Measurements from ENCODE around the gene GOLGA8S.
"Not testable (repeated sequence)": the region's sequence is repeated elsewhere in the genome, so short reads cannot be mapped to it uniquely, and the experiment has no call there.

The GOLGA8S gene

DNA sequence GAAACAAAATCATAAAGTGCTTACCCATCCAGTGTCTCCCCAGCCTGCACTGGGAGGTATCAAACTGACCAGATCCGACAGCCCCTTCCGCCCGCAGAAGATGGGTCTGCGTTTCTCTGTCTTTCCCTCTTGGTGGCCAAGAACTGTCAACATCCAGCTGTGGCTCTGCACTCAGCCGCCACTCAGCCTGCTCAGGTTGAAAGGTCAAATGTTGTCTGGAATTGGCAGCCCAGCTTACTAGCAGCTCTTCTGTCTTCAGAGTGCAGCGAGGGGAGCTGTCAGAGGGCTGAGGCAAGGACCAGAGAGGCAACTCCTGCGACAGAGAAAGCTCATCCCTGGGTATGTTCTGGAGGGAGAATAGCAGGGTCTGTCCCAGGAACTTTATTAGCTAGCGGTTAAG, 47.1 kb downstream of the GOLGA8S start:
- no peak overlapping the region for H3K4me3 ChIP-seq (ENCODE audit: low read depth, low read length)
- TF ChIP-seq, protein P1, sequence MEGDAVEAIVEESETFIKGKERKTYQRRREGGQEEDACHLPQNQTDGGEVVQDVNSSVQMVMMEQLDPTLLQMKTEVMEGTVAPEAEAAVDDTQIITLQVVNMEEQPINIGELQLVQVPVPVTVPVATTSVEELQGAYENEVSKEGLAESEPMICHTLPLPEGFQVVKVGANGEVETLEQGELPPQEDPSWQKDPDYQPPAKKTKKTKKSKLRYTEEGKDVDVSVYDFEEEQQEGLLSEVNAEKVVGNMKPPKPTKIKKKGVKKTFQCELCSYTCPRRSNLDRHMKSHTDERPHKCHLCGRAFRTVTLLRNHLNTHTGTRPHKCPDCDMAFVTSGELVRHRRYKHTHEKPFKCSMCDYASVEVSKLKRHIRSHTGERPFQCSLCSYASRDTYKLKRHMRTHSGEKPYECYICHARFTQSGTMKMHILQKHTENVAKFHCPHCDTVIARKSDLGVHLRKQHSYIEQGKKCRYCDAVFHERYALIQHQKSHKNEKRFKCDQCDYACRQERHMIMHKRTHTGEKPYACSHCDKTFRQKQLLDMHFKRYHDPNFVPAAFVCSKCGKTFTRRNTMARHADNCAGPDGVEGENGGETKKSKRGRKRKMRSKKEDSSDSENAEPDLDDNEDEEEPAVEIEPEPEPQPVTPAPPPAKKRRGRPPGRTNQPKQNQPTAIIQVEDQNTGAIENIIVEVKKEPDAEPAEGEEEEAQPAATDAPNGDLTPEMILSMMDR (IDR thresholded peaks at IDR 0.05; ENCODE audit: low read depth, low read length): no peak

GRCh38 chr15:23402140-23402539, 47.6 kb downstream of the GOLGA8S start:
- TF ChIP-seq, protein P1 (IDR thresholded peaks at IDR 0.05; ENCODE audit: low read depth, low read length): no peak

GRCh38 chr15:23402544-23402943, 48.0 kb downstream of the GOLGA8S start:
- no peak overlapping the region for H3K4me3 ChIP-seq (ENCODE audit: low read depth, low read length)
- TF ChIP-seq, protein P1 (IDR thresholded peaks at IDR 0.05; ENCODE audit: low read depth, low read length): no peak

More at GRCh38 chr15:23402140-23402539, 47.6 kb downstream of the GOLGA8S start:
- no peak overlapping the region for H3K4me3 ChIP-seq (ENCODE audit: low read depth, low read length)

- H3K4me3 ChIP-seq (ENCODE audit: low read depth, low read length): no peak overlapping the region
- TF ChIP-seq, protein P1 (IDR thresholded peaks at IDR 0.05; ENCODE audit: low read depth, low read length): no peak
Observed at GRCh38 chr15:23403550-23403949, 49.0 kb downstream of the GOLGA8S start.

DNA sequence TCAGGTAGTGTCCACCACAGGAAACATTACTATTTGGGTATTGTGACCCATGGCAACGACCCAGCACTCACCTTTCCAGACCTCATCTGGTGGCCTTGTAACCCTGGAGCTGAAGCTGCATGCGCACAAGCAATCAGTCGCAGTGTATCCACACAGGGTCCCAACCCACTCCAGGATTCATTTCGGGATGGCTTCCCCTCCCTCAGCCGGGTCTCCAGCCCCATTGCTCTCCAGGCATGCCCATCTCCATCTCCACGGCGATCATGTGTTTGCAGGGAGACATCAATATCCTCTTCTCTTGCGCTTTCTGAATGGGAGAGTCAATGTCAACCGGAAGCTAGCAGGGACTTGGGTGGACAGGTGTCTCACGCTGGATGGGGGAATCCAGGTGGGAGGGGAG, 57.3 kb downstream of the GOLGA8S start:
- TF ChIP-seq, protein P1 (IDR thresholded peaks at IDR 0.05; ENCODE audit: low read depth, low read length): no peak
- no peak overlapping the region for H3K4me3 ChIP-seq (ENCODE audit: low read depth, low read length)

- H3K4me3 ChIP-seq (ENCODE audit: low read depth, low read length): not testable (repeated sequence)
Observed at GRCh38 chr15:23412881-23413600, 58.5 kb downstream of the GOLGA8S start.

Data from WI38 (cell line).